HG03520 (cell line): ENCODE data around the gene HEATR9.

Experiments used
- ATAC-seq: cut with Tn5 transposase; IDR thresholded peaks from one replicate; pipeline ENCODE4 v1.9.1; 2021; ENCODE audit warnings: mild to moderate bottlenecking, moderate library complexity; ENCODE audit not compliant: unreplicated experiment

The HEATR9 gene

GRCh38 chr17:35809855-35810461 is 58.7 kb downstream of the HEATR9 start:
- no peak for ATAC-seq

- ATAC-seq = peak; percentile 90
Observed at GRCh38 chr17:35808962-35809854, 59.5 kb downstream of the HEATR9 start, which contains the start of gene TAF15. Gene TAF15 (plus strand): TSS chr17:35809484. CDS start chr17:35809570, 86 bp downstream.

GRCh38 chr17:35808240-35808961 is 60.3 kb downstream of the HEATR9 start:
- ATAC-seq = no peak

GRCh38 chr17:35807371-35808144 is 61.1 kb downstream of the HEATR9 start:
- ATAC-seq = no peak
